GM10266 (cell line): ENCODE data around the gene ZSWIM5.
A peak's percentile ranks its signal among the peaks of the same experiment; 100 is the strongest.
"Not testable (repeated sequence)": the region's sequence is repeated elsewhere in the genome, so short reads cannot be mapped to it uniquely, and the experiment has no call there.

ENCODE experiments used
- DNase-seq: peaks from one replicate; pipeline ENCODE4 v3.0.0; 2012; ENCODE audit errors: extremely low spot score
- CTCF ChIP-seq: IDR thresholded peaks from 2 replicates; pipeline ENCODE4 v1.5.1; 2012; ENCODE audit warnings: mild to moderate bottlenecking, low read depth; ENCODE audit not compliant: control insufficient read depth, insufficient read depth; ENCODE audit errors: missing control alignments

ZSWIM5 gene

GRCh38 chr1:45238846-45239245 lies 32.4 kb upstream of the ZSWIM5 start:
- no peak for TF ChIP-seq CTCF
- DNase-seq = no peak

GRCh38 chr1:45236136-45236535 lies 29.7 kb upstream of the ZSWIM5 start:
- DNase-seq = no peak
- TF ChIP-seq CTCF = no peak

- DNase-seq = no peak
- TF ChIP-seq CTCF = peak; percentile 31
Measured at GRCh38 chr1:45230537-45230936, 24.1 kb upstream of the ZSWIM5 start.

GRCh38 chr1:45225598-45225997 lies 19.2 kb upstream of the ZSWIM5 start:
- no peak for TF ChIP-seq CTCF
- no peak for DNase-seq

GRCh38 chr1:45223710-45224109 lies 17.3 kb upstream of the ZSWIM5 start:
- DNase-seq = not testable (repeated sequence)

- DNase-seq = no peak
- no peak for TF ChIP-seq CTCF
Measured at GRCh38 chr1:45221716-45222115, 15.3 kb upstream of the ZSWIM5 start.

GRCh38 chr1:45216861-45217260 lies 10.5 kb upstream of the ZSWIM5 start:
- TF ChIP-seq CTCF = no peak
- no peak for DNase-seq

GRCh38 chr1:45216200-45216541 lies 9.8 kb upstream of the ZSWIM5 start:
- TF ChIP-seq CTCF = no peak
- DNase-seq = no peak
